ENCODE results near the gene SPDYC. TPM values are rescaled to one million over a fixed set of nuclear protein-coding genes. Genes with fewer than 3 reads are reported as not detected.

SPDYC gene
- total RNA-seq, 2 donors from 2014 or later, result not detected

GRCh38 chr11:65218446-65218845, 48.4 kb downstream of the SPDYC start:
- H3K36me3 ChIP-seq, result no peaks in the 10 kb centered on the region
- intact Hi-C loops (cut with DNase I), result no loop called here
- H3K9me3 ChIP-seq, result no peaks in the 10 kb centered on the region
- no peak overlapping the region for H3K27ac ChIP-seq
- TF ChIP-seq, protein P1, sequence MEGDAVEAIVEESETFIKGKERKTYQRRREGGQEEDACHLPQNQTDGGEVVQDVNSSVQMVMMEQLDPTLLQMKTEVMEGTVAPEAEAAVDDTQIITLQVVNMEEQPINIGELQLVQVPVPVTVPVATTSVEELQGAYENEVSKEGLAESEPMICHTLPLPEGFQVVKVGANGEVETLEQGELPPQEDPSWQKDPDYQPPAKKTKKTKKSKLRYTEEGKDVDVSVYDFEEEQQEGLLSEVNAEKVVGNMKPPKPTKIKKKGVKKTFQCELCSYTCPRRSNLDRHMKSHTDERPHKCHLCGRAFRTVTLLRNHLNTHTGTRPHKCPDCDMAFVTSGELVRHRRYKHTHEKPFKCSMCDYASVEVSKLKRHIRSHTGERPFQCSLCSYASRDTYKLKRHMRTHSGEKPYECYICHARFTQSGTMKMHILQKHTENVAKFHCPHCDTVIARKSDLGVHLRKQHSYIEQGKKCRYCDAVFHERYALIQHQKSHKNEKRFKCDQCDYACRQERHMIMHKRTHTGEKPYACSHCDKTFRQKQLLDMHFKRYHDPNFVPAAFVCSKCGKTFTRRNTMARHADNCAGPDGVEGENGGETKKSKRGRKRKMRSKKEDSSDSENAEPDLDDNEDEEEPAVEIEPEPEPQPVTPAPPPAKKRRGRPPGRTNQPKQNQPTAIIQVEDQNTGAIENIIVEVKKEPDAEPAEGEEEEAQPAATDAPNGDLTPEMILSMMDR (IDR thresholded peaks at IDR 0.05), result no peak
- no peaks in the 10 kb centered on the region for H3K27me3 ChIP-seq
- no peak for DNase-seq
- no peak overlapping the region for H3K4me3 ChIP-seq
- no peaks in the 10 kb centered on the region for H3K4me1 ChIP-seq
- H3K9ac ChIP-seq (ENCODE audit: low read depth in 2 of 2, low read length in 2 of 2), result no peak overlapping the region

GRCh38 chr11:65219930-65220213, 49.8 kb downstream of the SPDYC start:
- TF ChIP-seq, protein P1 (IDR thresholded peaks at IDR 0.05), result no peak
- DNase-seq, result no peak
- Histone ChIP-seq H3K9me3 (no peaks in the 10 kb centered on the region), H3K9ac (ENCODE audit: low read depth in 2 of 2, low read length in 2 of 2) (no peak overlapping the region), H3K27me3 (no peaks in the 10 kb centered on the region), H3K4me3 (no peak overlapping the region), H3K27ac (no peak overlapping the region), H3K4me1 (peaks cover under 1% of the 10 kb centered on the region), H3K36me3 (no peaks in the 10 kb centered on the region)
- intact Hi-C loops (cut with DNase I), result no loop called here

DNA sequence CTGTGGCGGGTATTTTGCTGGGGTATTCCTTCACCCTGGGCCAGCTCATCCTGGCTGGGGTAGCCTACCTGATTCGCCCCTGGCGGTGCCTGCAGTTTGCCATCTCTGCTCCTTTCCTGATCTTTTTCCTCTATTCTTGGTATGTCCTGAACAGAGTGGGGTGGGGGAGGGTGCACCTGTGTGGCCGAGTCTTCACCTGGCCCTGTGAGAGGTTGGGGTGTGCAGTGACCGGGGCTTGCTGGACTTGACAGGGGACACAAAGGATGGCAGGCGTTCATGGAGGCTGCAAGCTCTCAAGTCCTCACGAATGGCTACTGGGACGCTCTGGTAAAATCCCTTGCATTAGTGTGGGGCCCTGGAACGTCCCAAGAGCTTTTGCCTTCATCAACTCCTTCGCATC, 51.0 kb downstream of the SPDYC start:
- Histone ChIP-seq H3K9me3 (no peaks in the 10 kb centered on the region), H3K27me3 (no peaks in the 10 kb centered on the region), H3K4me3 (no peak overlapping the region), H3K9ac (ENCODE audit: low read depth in 2 of 2, low read length in 2 of 2) (no peak overlapping the region), H3K36me3 (no peaks in the 10 kb centered on the region), H3K4me1 (peaks cover 7% of the 10 kb centered on the region), H3K27ac (no peak overlapping the region)
- DNase-seq, result no peak
- TF ChIP-seq, protein P1 (IDR thresholded peaks at IDR 0.05), result no peak
- intact Hi-C loops (cut with DNase I), result no loop called here

Small RNAs within 50 kb of the gene (microRNA-seq; reads per million reads assigned to microRNA genes)
- gene MIR6751, result not detected

Other genes starting within 250 kb of the SPDYC start
- 10 to 100 TPM; 18.6 to 36.1 TPM for gene PPP2R5B, start 245.5 kb upstream of the SPDYC start, total RNA-seq
- not detected for gene GPHA2, start 234.3 kb upstream of the SPDYC start, total RNA-seq
- not detected for gene MAJIN, start 198.1 kb upstream of the SPDYC start, total RNA-seq
- gene BATF2, start 173.3 kb upstream of the SPDYC start, total RNA-seq, result 10 to 100 TPM; 14.1 to 20.7 TPM
- 100 to 1,000 TPM in 1 of 2 donors, 10 to 100 TPM in 1; 81.9 to 102 TPM for gene ARL2, start 156.1 kb upstream of the SPDYC start, total RNA-seq
- gene SNX15, start 142.8 kb upstream of the SPDYC start, total RNA-seq, result 10 to 100 TPM; 37.7 to 53.8 TPM
- gene SAC3D1, start 129.0 kb upstream of the SPDYC start, total RNA-seq, result 10 to 100 TPM; 12.9 to 26.7 TPM
- gene NAALADL1, start 111.7 kb upstream of the SPDYC start, total RNA-seq, result 10 to 100 TPM; 10.5 to 30.8 TPM
- gene CDCA5, start 86.2 kb upstream of the SPDYC start, total RNA-seq, result 10 to 100 TPM in 1 of 2 donors, 1 to 10 TPM in 1; 9.7 to 51.7 TPM
- 10 to 100 TPM; 43.2 to 54.3 TPM for gene ZFPL1, start 86.0 kb upstream of the SPDYC start, total RNA-seq
- 100 to 1,000 TPM; 147 to 159 TPM for gene VPS51, start 74.0 kb upstream of the SPDYC start, total RNA-seq
- 10 to 100 TPM; 26.6 to 40.0 TPM for gene TM7SF2, start 58.4 kb upstream of the SPDYC start, total RNA-seq
- 10 to 100 TPM in 1 of 2 donors, 1 to 10 TPM in 1; 8.1 to 17.3 TPM for gene ZNHIT2, start 52.5 kb upstream of the SPDYC start, total RNA-seq
- gene FAU, start 48.1 kb upstream of the SPDYC start, total RNA-seq, result 100 to 1,000 TPM; 752 to 950 TPM
- 10 to 100 TPM; 60.7 to 72.3 TPM for gene MRPL49, start 47.9 kb upstream of the SPDYC start, total RNA-seq
- gene SYVN1, start 35.7 kb upstream of the SPDYC start, total RNA-seq, result 10 to 100 TPM; 64.3 to 66.0 TPM
- 100 to 1,000 TPM; 325 to 416 TPM for gene CAPN1, start 11.7 kb downstream of the SPDYC start, total RNA-seq
- gene POLA2, start 91.7 kb downstream of the SPDYC start, total RNA-seq, result 10 to 100 TPM in 1 of 2 donors, 1 to 10 TPM in 1; 5.9 to 28.0 TPM
- 10 to 100 TPM in 1 of 2 donors, 1 to 10 TPM in 1; 7.8 to 28.3 TPM for gene CDC42EP2, start 144.6 kb downstream of the SPDYC start, total RNA-seq
- gene DPF2, start 163.6 kb downstream of the SPDYC start, total RNA-seq, result 10 to 100 TPM; 35.0 to 48.0 TPM
- gene TIGD3, start 184.5 kb downstream of the SPDYC start, total RNA-seq, result under 1 TPM; 0.48 to 0.77 TPM
- 1 to 10 TPM; 4.4 to 6.9 TPM for gene SLC25A45, start 212.4 kb downstream of the SPDYC start, total RNA-seq
- gene FRMD8, start 216.4 kb downstream of the SPDYC start, total RNA-seq, result 10 to 100 TPM; 30.7 to 43.9 TPM

Measured in colonic mucosa (tissue), 4 donors.